MG63 (cell line): ENCODE results near the gene PAQR4. TPM values are rescaled to one million over a fixed set of nuclear protein-coding genes. Genes with fewer than 3 reads are reported as not detected.
"Not testable (repeated sequence)": the region's sequence is repeated elsewhere in the genome, so short reads cannot be mapped to it uniquely, and the experiment has no call there.

Source experiments
- DNase-seq: peaks from one replicate; pipeline ENCODE4 v3.0.0-alpha.2; 2020
- H3K27me3 ChIP-seq: fragments of 250-450 bp; sonication (Bioruptor Pico); 2 replicates; pipeline ENCODE4 v1.5.1; 2020; ENCODE audit warnings: mild to moderate bottlenecking, moderate library complexity
- H3K36me3 ChIP-seq: fragments of 250-450 bp; sonication (Bioruptor Pico); 2 replicates; pipeline ENCODE4 v1.5.1; 2020; ENCODE audit warnings: mild to moderate bottlenecking, moderate library complexity
- H3K4me3 ChIP-seq: fragments of 250-450 bp; sonication (Bioruptor Pico); 2 replicates; pipeline ENCODE4 v1.5.1; 2020; ENCODE audit warnings: mild to moderate bottlenecking, moderate library complexity
- H3K9me3 ChIP-seq: fragments of 250-450 bp; sonication (Bioruptor Pico); 2 replicates; pipeline ENCODE4 v1.5.1; 2020; ENCODE audit warnings: mild to moderate bottlenecking, moderate library complexity
- total RNA-seq: library from RNA; depleted of rRNA; stranded (reverse); fragments of >200 nt; shearing (Covaris generic); gene quantifications from 2 replicates; pipeline ENCODE4 v1.2.3, GENCODE V29; 2014; ENCODE audit warnings: low replicate concordance

Gene PAQR4
- total RNA-seq, 1 experiment from 2014 or later: 38.1 TPM

DNA sequence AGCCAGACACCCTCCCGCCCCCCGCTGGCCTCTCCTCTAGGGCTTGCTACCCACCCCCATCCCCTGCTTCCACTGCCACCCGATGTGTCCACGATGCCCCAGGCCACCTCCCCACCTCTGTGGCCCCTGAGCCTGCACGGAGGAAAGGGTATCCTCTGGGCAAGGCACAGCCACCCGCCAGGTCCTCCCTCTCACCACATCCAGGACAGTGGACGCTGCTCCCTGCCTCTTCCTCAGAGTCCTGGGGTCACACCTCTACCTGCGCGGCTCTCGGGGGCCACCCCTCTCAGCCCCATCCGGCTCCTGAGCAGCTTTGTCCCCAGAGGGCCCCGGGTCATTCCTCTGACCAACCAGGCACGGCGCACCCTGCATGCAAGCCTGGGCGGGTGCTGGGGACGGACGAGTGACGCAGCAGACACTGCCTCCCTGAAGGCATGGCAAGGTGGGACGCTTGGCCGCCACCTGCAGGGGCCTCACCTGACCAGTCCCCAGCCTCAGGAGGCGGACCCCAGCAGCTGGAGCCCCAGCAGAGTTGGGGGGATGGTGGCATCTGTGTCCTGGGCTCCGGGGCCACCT, 32.6 kb upstream of the PAQR4 start:
- peaks cover 72% of the 10 kb centered on the region for H3K36me3 ChIP-seq
- DNase-seq: no peak
- no peaks in the 10 kb centered on the region for H3K9me3 ChIP-seq
- no peaks in the 10 kb centered on the region for H3K27me3 ChIP-seq
- H3K4me3 ChIP-seq: no peak overlapping the region

DNA sequence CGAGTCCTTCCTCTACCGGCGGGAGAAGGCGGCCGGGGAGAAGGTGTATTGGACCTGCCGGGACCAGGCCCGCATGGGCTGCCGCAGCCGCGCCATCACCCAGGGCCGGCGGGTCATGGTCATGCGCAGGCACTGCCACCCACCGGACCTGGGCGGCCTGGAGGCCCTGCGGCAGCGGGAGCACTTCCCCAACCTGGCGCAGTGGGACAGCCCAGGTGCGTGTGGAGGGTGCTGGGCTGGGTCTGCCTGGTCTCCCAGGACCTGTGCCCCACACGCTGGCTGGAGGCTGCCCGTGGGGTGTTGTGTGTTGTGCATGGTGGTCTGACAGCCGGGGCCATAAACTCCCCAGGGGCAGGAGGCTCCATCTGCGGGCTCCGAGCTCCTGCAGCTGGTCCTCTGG, 32.0 kb upstream of the PAQR4 start:
- Histone ChIP-seq H3K27me3 (no peaks in the 10 kb centered on the region), H3K4me3 (no peak overlapping the region), H3K9me3 (no peaks in the 10 kb centered on the region), H3K36me3 (peaks cover 74% of the 10 kb centered on the region)
- DNase-seq: no peak

GRCh38 chr16:2938206-2938605, 30.9 kb upstream of the PAQR4 start:
- Histone ChIP-seq H3K4me3 (no peak overlapping the region), H3K9me3 (no peaks in the 10 kb centered on the region), H3K27me3 (no peaks in the 10 kb centered on the region), H3K36me3 (peaks cover 76% of the 10 kb centered on the region)
- no peak for DNase-seq

DNA sequence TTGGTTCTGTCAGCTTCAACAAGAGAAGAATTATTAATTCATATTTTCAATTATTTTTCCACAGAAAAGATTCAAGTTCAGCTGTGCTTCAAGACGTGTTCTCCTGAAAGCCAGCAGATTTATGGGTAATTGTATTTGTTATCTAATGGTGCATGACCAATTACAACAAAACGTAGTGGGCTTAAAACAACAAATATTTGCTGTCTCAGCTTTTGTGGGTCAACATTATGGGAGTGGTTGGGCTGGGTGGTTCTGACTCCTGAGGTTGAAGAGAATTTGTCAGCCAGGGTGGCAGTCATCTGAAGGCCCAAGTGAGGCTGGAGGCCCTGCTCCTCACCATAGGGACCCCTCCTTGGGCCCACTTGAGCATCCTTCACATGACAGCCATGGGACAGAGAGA, 29.2 kb upstream of the PAQR4 start:
- peaks cover 78% of the 10 kb centered on the region for H3K36me3 ChIP-seq
- H3K27me3 ChIP-seq: no peaks in the 10 kb centered on the region
- no peak overlapping the region for H3K4me3 ChIP-seq
- no peaks in the 10 kb centered on the region for H3K9me3 ChIP-seq
- no peak for DNase-seq

- peaks cover 76% of the 10 kb centered on the region for H3K36me3 ChIP-seq
- H3K27me3 ChIP-seq: no peaks in the 10 kb centered on the region
Observed at GRCh38 chr16:2942045-2942444, 27.1 kb upstream of the PAQR4 start.

DNA sequence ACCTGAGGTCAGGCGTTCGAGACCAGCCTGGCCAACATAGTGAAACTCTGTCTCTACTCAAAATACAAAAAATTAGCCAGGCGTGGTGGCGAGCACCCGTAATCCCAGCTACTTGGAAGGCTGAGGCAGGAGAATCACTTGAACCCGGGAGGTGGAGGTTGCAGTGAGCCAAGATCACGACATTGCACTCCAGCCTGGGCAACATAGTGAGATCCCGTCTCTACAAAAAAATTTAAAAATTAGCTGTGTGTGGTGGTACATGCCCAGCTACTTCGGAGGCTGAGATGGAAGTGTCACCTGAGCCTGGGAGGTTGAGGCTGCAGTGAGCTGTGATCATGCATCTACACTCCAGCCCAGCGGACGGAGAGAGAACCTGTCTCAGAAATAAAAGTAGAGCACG, 25.4 kb upstream of the PAQR4 start:
- H3K36me3 ChIP-seq: peaks cover 66% of the 10 kb centered on the region
- not testable (repeated sequence) for H3K4me3 ChIP-seq, H3K27me3 ChIP-seq, DNase-seq, H3K9me3 ChIP-seq

More at GRCh38 chr16:2942045-2942444, 27.1 kb upstream of the PAQR4 start:
- Histone ChIP-seq H3K4me3 (no peak overlapping the region), H3K9me3 (no peaks in the 10 kb centered on the region)
- DNase-seq: no peak

GRCh38 chr16:2946649-2947048, 22.5 kb upstream of the PAQR4 start:
- Histone ChIP-seq H3K9me3 (no peaks in the 10 kb centered on the region), H3K4me3 (no peak overlapping the region), H3K36me3 (peaks cover 37% of the 10 kb centered on the region), H3K27me3 (no peaks in the 10 kb centered on the region)
- DNase-seq: no peak

GRCh38 chr16:2948807-2949704, 20.1 kb upstream of the PAQR4 start:
- Histone ChIP-seq H3K27me3 (no peaks in the 10 kb centered on the region), H3K4me3 (no peak overlapping the region), H3K9me3 (no peaks in the 10 kb centered on the region), H3K36me3 (peaks cover 19% of the 10 kb centered on the region)
- no peak for DNase-seq

GRCh38 chr16:2949705-2950352, 19.3 kb upstream of the PAQR4 start:
- DNase-seq: no peak
- Histone ChIP-seq H3K27me3 (no peaks in the 10 kb centered on the region), H3K4me3 (no peak overlapping the region), H3K9me3 (no peaks in the 10 kb centered on the region), H3K36me3 (peaks cover 14% of the 10 kb centered on the region)

DNA sequence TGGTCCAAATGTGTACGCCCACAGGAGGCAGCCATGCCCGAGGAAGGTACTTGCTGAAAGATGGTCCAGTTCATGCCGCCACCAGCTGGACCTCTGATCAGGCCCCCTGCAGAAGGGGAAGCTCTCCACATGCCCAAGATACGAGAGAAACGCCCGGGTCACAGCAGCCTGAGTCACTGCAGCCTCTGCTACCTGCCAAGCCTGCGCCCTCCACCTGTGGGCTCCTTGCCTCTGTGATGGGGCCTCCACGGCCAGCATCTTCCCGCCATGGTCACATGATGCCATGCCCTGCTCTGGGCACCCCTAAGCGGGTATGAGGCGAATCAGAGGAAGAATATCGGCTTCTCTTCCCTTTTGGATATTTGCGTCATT, 18.8 kb upstream of the PAQR4 start:
- no peak for DNase-seq
- Histone ChIP-seq H3K9me3 (no peaks in the 10 kb centered on the region), H3K27me3 (no peaks in the 10 kb centered on the region), H3K36me3 (peaks cover 11% of the 10 kb centered on the region), H3K4me3 (no peak overlapping the region)

DNA sequence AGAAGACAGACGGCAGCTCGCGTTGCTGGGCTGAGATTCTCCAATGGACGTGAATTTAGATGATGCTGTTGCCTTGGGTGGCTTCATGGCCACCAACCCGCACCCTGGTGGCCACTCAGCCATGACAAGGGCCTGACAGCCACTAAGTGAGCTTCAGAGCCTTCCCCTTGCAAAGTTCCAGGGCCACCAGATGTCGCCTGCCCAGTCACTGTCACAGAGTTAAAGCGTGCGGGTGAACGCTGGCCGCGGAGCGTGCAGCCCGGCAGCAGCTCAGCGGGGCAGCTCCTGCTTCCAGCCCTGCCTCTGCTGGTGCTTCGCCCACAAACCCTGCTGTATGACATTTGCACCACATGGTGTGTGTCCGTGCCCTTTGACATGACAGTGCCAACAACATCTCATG, 18.4 kb upstream of the PAQR4 start:
- Histone ChIP-seq H3K4me3 (no peak overlapping the region), H3K27me3 (no peaks in the 10 kb centered on the region), H3K36me3 (peaks cover 11% of the 10 kb centered on the region), H3K9me3 (no peaks in the 10 kb centered on the region)
- no peak for DNase-seq

- Histone ChIP-seq H3K36me3 (no peaks in the 10 kb centered on the region), H3K4me3 (no peak overlapping the region)
- DNase-seq: no peak
Observed at GRCh38 chr16:2952679-2953078, 16.5 kb upstream of the PAQR4 start.

GRCh38 chr16:2953706-2954627, 15.2 kb upstream of the PAQR4 start:
- no peaks in the 10 kb centered on the region for H3K9me3 ChIP-seq
- no peaks in the 10 kb centered on the region for H3K27me3 ChIP-seq
- no peak overlapping the region for H3K4me3 ChIP-seq
- DNase-seq: no peak
- H3K36me3 ChIP-seq: no peaks in the 10 kb centered on the region

More at GRCh38 chr16:2952679-2953078, 16.5 kb upstream of the PAQR4 start:
- Histone ChIP-seq H3K9me3 (no peaks in the 10 kb centered on the region), H3K27me3 (no peaks in the 10 kb centered on the region)

- Histone ChIP-seq H3K9me3 (no peaks in the 10 kb centered on the region), H3K4me3 (no peak overlapping the region), H3K27me3 (peaks cover 5% of the 10 kb centered on the region), H3K36me3 (no peaks in the 10 kb centered on the region)
- no peak for DNase-seq
Observed at GRCh38 chr16:2954656-2955381, 14.3 kb upstream of the PAQR4 start.

GRCh38 chr16:2955438-2955778, 13.7 kb upstream of the PAQR4 start:
- no peaks in the 10 kb centered on the region for H3K9me3 ChIP-seq
- peaks cover 9% of the 10 kb centered on the region for H3K27me3 ChIP-seq
- no peak overlapping the region for H3K4me3 ChIP-seq
- DNase-seq: no peak
- H3K36me3 ChIP-seq: no peaks in the 10 kb centered on the region
